SU-DHL-6 (cell line): ENCODE data around the gene UBTF.

Source experiments
- EZH2phosphoT487 ChIP-seq: fragments of 200-600 bp; sonication (generic), shearing (Covaris generic); conservative IDR thresholded peaks from 2 replicates; pipeline ENCODE4 v1.6.1; 2018; ENCODE audit warnings: mild to moderate bottlenecking, antibody characterized with exemption, low read length, moderate library complexity, mixed read lengths
- TF ChIP-seq, protein P1 (sequence below): fragments of 200-600 bp; sonication (generic); IDR thresholded peaks from one replicate; pipeline ENCODE4 v1.5.1; 2017; ENCODE audit warnings: antibody characterized with exemption, mild to moderate bottlenecking, low read length, moderate library complexity; ENCODE audit not compliant: insufficient read depth, poor library complexity, severe bottlenecking

DNA sequence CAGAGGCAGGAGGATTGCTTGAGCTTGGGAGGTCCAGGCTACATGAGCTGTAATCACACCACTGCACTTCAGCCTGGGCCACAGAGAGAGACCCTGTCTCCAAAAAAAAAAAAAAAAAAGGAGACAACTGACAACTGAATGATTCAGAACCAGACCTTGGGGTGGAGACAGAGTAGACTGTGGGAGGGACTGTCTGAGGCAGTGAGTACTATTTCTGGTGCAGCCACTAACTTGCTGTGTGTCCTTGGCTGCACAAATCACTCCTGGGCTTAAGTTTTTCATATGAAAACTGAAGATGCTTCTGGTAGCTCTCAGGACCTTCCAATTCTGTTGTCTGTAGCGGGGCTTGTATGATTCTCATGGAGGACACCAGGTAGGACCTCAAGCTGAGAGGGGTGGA, 43.2 kb downstream of the UBTF start:
- TF ChIP-seq, protein P1, sequence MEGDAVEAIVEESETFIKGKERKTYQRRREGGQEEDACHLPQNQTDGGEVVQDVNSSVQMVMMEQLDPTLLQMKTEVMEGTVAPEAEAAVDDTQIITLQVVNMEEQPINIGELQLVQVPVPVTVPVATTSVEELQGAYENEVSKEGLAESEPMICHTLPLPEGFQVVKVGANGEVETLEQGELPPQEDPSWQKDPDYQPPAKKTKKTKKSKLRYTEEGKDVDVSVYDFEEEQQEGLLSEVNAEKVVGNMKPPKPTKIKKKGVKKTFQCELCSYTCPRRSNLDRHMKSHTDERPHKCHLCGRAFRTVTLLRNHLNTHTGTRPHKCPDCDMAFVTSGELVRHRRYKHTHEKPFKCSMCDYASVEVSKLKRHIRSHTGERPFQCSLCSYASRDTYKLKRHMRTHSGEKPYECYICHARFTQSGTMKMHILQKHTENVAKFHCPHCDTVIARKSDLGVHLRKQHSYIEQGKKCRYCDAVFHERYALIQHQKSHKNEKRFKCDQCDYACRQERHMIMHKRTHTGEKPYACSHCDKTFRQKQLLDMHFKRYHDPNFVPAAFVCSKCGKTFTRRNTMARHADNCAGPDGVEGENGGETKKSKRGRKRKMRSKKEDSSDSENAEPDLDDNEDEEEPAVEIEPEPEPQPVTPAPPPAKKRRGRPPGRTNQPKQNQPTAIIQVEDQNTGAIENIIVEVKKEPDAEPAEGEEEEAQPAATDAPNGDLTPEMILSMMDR = no peak
- TF ChIP-seq EZH2phosphoT487 = no peak
